ENCODE measurements around the gene SGCA.

SGCA gene

DNA sequence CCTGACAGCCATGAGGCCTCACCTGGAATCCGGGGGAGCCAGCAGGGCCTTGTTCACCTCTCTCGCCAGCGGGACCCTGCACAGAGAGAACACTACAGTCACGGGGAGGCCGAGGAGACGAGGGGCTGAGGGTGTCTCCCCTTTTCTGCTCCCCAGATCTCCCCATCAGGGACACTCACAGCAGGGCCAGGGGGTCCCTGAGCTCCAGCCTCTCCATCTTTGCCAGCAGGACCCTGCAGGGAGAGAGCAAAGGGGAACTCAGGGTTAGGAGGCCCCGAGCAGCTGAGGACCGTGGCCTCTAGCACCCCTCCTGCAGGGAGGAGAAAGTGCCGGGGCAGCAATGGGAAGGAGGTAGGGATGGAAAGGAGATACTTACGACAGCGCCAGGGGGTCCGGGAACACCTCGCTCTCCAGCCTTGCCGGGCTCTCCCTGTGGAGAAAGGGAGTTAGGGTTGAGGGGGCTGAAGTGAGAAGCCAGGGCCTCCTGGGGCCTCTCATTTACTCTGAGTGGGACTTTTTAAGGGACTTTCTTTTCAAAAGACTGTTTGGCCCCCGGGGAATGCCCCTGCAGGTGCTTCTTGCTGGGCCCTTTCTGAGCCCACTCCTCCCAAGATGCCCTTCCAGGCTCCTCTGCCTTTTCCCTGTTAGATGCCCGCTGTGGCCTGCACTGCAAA lies 26.9 kb downstream of the SGCA start:
- no peak for DNase-seq (ENCODE audit: low read depth in 3 of 3, low spot score in 1 of 3)

DNA sequence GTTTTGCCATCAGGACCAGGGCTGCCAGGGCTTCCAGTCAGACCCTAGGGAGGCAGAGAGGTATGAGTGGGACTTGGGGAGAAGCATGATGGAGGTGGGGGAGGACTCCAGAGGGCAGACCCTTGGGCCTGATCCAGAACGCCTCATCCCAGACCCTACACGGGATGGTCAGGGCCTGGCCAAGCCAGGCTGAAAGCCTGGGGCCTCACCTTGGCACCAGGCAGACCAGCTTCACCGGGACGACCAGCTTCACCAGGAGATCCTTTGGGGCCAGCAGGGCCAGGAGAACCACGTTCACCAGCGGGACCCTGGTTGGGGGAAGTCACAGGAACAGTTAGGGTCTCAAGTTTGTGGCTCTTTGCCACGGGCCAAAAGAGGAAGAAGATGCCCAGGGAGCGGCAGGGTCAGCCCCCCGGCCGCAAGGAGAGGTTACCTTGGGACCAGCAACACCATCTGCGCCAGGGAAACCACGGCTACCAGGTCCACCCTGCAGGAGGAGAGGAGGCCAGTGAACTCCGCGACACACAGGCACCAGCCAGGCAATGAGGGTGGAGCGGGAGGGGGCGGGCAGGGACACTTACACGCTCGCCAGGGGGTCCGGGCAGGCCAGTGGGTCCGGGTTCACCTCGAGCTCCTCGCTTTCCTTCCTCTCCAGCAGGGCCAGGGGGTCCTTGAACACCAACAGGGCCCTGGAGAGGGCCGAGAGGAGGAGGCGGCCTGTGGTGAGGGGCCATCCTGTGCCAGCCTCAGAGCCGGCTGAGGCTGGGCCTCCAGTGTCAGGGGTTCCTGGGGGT lies 28.5 kb downstream of the SGCA start:
- no peak for DNase-seq (ENCODE audit: low read depth in 3 of 3, low spot score in 1 of 3)

DNA sequence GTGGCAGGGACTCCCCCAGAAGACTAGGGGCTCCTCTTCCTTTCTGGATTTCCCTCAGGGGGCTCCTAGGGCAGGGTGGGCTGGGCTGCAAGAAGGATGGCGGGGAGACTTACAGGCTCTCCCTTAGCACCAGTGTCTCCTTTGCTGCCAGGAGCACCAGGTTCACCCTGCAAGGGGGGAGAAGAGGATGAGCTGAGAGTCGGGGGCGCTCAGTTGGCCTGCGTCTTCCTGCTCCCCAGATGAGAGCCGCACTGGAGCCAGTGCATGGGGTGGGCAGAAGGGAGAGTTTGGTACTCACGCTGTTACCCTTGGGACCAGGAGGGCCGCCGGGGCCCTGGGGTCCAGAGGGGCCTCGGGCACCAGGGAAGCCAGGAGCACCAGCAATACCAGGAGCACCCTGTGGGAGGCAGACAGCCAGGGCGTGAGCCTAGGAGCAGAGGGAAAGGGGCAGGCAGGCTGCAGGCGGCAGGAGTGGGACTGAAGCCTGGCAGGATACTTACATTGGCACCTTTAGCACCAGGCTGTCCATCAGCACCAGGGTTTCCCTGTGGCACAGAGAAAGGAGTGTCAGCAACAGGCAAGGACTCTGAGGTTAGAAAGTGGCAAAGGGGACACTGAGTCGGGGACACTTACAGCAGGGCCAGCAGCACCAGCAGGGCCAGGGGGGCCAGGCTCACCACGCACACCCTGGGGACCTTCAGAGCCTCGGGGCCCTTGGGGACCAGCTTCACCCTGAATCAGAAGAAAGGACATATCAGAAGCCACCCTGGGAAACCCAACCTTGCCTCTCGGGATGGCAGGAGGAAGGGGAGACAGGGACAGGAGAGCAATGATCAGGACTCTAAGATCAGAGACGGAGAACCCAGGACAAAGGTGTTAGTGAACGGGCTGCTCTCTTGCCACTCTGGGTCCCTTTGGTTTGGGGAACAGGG lies 29.4 kb downstream of the SGCA start:
- no peak for DNase-seq (ENCODE audit: low read depth in 3 of 3, low spot score in 1 of 3)

DNA sequence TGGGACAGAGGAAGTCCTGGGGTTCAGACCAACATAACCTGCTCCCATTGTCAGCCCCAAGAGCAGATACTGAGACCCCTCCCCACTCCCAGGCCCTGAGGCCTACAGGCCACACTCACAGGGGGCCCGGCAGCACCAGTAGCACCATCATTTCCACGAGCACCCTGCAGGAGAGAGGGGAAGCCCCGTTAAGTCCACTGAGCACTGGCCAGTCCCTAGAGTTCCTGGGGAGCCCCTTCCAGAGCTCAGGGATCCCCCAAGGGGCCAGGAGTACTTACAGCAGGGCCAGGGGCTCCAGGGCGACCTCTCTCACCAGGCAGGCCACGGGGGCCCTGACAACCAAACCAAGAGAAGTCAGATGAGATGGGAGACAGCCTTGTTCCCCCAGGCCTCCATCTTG lies 30.2 kb downstream of the SGCA start:
- DNase-seq (ENCODE audit: low read depth in 3 of 3, low spot score in 1 of 3) = no peak

DNA sequence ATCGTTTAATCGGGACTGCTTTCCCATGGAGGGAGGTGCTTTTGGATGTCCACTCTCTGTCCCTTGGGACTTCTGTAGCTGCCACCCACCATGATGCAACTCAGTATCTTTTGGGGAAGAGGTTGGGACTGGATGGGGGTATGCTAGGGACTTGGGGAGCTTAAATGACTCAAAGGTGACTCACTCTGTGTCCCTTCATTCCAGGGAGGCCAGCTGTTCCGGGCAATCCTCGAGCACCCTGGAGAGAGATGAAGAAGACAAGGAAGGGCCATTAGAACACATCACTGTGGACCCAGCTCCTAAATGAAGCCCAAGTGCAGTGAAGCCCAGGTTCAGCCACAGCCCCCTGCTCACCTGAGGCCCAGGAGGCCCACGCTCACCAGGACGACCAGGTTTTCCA lies 31.0 kb downstream of the SGCA start:
- no peak for DNase-seq (ENCODE audit: low read depth in 3 of 3, low spot score in 1 of 3)

DNA sequence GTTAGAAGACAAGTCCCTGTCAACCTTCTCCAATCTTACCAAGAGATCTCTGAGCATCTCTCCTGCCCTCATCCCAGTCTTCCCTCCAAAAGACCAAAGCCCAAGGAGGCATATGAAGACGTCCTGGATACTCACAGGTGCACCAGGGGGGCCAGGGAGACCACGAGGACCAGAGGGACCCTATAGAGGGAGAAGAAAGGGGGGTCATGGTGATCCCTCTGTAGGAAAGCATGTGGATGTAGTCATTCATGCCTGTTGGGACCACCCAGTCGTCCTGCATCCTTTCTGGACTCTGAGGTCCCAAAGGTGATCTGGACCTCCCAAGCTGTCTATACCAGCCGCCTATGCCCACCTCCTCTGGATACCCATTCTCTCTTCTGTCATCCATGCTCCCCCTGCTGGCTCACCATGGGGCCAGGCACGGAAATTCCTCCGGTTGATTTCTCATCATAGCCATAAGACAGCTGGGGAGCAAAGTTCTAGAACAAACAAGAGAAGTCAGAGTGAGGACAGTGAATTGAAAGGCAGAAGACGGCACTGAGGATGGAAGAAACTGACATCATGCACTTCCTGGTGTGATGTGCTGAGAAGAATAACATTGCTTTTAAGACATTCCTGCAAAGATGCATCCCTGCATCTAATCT lies 32.3 kb downstream of the SGCA start:
- peak in 2 of 3 donors; percentile 18 to 34 for DNase-seq (ENCODE audit: low read depth in 3 of 3, low spot score in 1 of 3)

DNA sequence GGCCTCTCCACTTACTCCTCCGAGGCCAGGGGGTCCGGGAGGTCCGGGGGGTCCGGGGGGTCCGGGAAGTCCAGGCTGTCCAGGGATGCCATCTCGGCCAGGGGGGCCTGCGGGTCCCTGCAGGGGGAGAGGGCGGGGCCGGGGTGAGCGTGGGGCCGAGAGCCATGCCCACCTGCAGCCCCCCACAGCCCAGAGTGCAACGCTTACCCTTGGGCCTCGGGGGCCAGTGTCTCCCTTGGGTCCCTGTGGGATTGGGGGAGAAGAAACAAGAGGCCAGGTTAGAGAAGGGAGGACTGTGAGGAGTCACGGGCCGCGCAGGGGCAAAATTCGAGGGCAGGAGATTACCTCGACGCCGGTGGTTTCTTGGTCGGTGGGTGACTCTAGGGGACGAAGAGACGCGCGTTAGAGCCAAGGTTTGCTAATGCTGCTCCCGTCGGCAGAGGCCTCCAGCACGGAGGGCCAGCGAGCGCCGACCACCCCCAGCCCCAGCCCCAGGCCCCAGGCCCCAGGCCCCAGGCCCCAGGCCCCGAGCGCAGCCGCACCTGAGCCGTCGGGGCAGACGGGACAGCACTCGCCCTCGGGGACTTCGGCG lies 33.5 kb downstream of the SGCA start:
- no peak for DNase-seq (ENCODE audit: low read depth in 3 of 3, low spot score in 1 of 3)

DNA sequence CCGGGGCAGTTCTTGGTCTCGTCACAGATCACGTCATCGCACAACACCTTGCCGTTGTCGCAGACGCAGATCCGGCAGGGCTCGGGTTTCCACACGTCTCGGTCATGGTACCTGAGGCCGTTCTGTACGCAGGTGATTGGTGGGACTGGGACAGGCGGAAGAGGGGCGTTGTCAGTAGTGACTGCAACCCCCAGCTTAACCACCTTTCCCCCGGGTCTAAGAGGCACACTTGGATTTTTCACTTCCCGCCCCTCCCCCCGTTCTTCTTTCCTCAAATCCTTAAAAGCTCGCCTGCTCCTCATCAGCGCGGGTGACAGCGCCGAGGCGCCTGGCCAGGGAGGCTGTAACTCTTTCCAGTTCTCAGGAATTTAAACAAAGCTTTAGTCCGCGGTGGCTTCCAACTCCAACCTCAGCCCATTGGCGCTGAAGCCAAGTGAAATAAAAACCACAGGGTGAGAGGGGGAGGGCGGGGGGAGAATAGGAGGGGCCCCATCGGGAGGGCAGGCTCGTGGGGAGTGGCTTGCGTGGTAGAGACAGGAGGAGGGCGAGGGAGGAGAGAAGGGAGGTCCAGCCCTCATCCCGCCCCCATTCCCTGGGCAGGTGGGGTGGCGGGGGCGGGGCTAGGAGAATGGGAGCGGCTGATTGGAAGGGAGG lies 34.1 kb downstream of the SGCA start:
- peak; percentile 9 to 30 (median 15) for DNase-seq (ENCODE audit: low read depth in 3 of 3, low spot score in 1 of 3)

DNA sequence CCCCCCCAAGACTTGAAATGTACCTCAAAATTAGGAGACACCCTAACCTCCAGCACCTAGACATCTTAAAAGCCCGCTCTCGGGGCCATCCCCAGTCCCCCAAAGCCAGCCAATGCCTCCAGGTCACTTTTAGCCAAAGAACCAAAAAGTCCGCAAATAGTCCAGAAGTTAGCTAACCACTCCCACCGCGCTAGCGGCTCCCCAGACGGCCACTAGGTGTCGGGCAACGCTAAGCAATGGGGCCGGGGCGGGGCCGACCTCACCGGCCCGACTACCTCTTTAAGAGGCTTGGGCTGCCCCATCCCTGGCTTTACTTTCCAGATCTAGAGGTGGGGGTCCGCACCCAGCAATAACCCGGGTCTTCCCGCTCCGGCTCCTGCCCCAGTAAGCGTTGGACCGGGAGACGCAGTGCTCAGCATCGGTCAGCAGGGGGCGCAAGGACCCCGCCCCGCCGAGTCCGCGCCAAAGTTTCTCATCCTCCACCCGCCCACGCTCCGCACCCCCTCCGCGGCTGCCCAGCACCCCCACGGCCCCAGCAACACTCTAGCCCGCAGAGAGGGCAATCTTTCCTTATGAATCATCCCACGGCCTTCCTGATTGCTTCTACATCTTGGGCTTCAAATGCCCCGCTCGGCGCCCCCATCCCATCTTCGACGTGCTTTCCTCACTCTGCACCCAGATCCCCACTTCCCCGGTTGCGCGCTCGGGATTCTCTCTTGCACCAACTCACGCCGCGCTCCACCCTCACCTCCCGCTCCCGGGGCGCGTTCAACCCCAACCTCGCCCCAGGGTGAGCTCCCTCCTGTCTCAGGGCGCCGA lies 34.9 kb downstream of the SGCA start:
- peak; percentile 51 to 68 (median 59) for DNase-seq (ENCODE audit: low read depth in 3 of 3, low spot score in 1 of 3)

DNA sequence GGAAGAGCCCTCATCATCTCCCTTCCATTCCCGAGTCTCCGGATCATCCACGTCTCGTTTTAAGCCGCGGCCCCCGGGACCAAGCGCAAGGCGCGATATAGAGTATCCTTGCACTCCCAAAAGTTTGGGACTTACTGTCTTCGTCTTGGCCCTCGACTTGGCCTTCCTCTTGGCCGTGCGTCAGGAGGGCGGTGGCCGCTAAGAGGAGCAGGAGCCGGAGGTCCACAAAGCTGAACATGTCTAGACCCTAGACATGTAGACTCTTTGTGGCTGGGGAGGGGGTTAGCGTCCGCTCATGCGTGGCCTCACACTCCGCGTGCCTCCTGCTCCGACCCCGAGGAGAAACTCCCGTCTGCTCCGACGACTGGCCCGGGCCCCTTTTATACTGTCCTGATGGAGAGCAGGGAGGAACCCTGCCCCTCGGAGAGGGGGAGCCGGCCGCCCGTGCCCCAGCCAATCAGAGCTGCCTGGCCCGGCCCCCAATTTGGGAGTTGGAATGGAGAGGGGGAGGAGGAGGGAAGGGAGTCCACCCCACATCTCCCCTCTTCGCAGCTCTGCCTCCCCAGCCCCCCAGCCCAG lies 35.6 kb downstream of the SGCA start, which contains the start of gene COL1A1:
TSS of gene COL1A1 (minus strand) at position 356 of the 579 bp plus-strand sequence. CDS start at position 238, 118 bp downstream.
- DNase-seq (ENCODE audit: low read depth in 3 of 3, low spot score in 1 of 3) = no peak

DNA sequence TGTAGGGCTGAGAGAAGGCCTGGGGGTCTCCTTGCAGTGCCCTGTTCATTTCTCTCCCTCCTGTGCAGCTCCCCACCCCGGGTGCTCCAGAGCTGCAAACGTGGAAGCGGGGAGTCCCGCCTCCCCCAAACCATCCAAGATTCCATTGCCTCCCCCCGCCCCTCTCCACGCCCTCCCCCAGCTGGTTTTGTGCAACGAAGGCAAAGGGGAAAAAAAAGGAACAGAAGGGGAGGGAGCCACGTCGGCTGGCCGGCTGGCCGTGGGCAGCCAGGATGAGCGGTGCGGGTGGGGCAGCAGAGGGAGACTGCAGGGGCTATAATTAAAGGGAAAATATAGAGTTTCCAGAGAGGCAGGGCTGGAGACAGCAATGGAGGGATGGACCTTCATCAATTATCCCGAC lies 37.3 kb downstream of the SGCA start:
- no peak for DNase-seq (ENCODE audit: low read depth in 3 of 3, low spot score in 1 of 3)

DNA sequence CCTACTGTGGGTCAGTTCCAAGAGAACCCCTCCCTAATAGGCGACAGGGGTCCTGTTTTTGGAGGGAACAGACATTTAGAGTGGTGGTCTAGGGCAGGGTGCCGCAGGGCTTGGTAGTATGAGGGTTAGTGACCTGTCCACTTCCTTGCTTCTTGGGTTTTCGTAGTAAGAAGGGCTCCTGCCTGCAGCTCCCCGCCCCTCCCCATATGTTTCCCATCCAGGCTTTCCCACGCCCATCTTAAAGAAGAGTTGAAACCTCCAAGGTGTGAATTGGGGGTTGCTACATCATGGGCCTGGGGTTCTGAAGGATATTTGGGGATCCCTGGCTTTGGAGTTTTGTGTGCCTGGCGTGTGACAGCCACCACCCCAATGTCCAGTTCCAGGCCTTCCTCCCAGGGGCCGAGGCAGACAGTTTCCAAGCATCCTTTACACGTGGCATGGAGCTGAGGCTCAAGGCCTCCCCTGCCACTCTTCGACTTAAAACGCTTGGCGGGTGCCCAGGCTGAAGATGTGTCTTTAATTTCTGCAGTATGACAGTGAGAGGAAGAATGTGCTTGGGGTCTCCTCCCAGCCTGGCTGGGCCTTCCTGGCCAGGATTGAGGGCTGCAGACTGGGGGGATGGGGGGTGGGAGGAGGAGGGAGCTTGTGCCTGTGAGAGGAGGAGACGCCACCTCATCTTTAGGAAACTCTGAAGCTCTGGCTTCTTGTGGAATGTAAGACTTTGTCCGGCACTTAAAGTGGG lies 38.0 kb downstream of the SGCA start:
- DNase-seq (ENCODE audit: low read depth in 3 of 3, low spot score in 1 of 3) = no peak

DNA sequence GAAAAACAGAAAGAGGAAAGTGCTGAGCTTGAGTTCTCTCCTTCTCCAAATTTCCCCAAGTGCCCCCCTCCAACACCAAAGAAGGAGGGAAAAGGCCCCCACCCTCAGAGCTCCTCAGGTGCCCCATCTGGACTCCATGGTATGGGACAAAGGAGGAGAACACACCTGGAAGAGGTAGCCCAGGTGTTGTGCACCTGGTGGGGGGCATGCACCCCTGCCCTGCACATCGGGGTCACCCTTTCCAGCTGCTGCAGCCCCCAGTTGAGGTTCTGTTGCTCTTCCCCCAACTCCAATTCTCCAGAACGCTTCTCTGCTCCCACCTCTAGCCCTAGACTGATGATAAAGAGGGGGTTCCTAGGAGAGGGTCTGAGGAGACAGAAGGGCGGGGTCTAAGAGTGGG lies 38.6 kb downstream of the SGCA start:
- no peak for DNase-seq (ENCODE audit: low read depth in 3 of 3, low spot score in 1 of 3)

DNA sequence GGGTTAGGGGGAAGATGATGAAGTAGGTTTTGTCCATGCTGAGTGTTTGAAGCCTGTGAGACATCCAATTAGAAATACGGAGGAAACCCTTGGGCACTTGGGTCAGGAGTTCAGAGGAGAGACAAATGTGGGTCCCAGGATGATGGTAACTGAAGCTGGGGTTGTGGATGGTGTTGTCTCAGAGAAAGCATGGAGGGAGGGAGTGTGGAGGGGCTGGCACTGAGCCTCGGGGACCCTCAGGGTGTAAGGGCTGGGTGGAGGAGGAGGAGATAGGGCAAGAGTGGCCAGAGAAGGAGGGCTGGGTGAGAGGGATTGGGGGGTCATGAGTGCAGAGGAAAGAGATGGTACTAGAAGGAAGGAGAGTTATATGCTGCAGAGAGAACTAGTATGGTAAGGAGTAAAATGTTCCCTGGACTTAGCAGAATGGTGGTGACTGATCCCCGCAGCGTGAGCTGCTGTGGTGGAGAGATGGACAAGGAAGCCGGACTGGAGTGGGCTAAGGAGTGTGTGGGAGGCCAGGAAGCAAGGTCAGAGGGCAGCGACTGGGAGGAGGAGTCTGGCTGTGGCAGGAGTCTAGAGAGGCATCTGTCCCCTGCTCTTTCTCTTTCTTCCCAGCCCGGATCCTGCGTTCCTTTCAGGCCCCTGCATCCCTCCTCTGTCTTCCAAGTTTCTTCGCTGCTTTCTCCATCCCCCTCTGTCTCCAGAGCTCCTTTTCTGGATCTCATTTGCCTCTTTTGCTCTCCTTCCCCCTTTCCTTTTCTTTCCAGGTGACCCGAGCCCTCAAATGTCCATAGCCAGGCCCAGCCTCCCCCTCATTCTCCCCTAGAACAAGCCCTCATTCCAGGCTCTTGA lies 39.5 kb downstream of the SGCA start:
- no peak for DNase-seq (ENCODE audit: low read depth in 3 of 3, low spot score in 1 of 3)

DNA sequence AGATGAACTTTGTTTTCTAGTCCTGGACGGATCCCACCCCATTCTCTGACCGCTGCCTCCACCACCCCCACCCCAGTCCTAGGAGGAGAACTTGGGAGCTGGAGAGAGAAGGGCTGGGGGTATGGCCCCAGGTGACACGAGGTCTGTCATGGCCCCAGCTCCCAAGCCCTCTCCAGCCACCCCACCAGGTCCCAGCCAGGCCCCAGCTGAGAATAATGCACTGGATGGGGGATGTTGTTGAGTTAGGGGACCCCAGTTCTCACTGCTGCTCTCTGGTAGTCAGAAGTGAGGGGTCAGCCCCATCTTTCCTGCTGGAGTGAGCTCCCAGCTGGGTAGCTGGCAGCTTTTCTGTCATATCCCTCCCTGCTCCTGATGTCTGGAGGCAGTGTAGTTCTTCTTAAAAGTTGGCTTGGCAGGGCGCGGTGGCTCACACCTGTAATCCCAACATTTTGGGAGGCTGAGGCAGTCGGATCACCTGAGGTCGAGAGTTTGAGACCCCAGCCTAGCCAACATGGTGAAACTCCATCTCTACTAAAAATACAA lies 40.2 kb downstream of the SGCA start:
- no peak for DNase-seq (ENCODE audit: low read depth in 3 of 3, low spot score in 1 of 3)

DNA sequence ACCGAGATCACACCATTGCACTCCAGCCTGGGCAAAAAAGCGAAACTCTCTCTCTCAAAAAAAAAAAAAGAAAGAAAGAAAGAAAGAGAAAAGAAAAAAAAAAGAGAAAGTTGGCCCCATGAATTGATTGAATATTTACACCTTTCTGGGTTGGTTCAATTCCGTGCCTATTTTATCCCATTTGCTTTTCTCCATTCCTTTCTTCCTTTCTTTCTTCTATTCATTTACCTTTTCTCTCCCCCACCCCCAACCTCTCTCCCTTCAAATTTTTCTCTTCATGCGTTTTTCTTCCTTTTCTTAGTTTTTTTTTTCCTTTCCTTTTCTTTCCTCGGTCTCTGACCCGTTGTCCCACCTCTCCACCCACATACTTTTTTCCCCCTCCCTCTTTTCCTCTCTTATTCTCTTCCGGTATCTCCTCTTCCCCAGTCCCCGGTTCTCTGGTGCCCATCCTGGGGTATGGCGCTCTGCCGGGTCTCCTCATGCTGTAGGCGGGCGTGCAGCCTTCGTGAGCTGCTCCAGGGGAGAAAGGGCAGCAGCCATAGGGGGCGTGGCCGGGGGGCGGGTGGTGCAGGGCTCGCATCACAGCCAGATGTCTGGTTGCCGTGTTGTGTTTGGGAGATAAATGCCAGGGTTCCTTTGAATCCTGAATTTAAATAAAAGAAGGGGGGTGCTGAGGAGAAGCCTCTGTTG lies 40.9 kb downstream of the SGCA start:
- DNase-seq (ENCODE audit: low read depth in 3 of 3, low spot score in 1 of 3) = peak in 1 of 3 donors; percentile 8
